OCI-LY7 (cell line): ENCODE results near the gene IPPK. TPM values are rescaled to one million over a fixed set of nuclear protein-coding genes. Genes with fewer than 3 reads are reported as not detected.

ENCODE experiments used
- BruUV-seq: library from RNA; stranded (reverse); fragments of 400-500 nt; replicated peaks from 2 replicates; lab custom pipeline; 2021; lab: Mats Ljungman, UMichigan
- CTCF ChIA-PET: fragments of 300-600 bp; sonication (Branson Sonifier 250); formaldehyde crosslinking; loops from one replicate; lab custom pipeline; 2022; ENCODE audit warnings: antibody characterized with exemption; ENCODE audit not compliant: unreplicated experiment; lab: Charles Lee
- POLR2A ChIA-PET: fragments of 300-600 bp; sonication (Branson Sonifier 250); formaldehyde crosslinking; loops from one replicate; lab custom pipeline; 2022; ENCODE audit warnings: antibody characterized with exemption; lab: Charles Lee
- DNase-seq: peaks from one replicate; pipeline ENCODE4 v3.0.0-alpha.2; 2015; ENCODE audit warnings: low spot score
- H2AFZ ChIP-seq: fragments of 200-600 bp; sonication (generic), shearing (Covaris generic); 2 replicates; pipeline ENCODE4 v1.6.1; 2014; ENCODE audit warnings: mild to moderate bottlenecking, antibody characterized with exemption, low read length, moderate library complexity
- H3K27ac ChIP-seq: fragments of 200-600 bp; sonication (generic); 2 replicates; pipeline ENCODE4 v1.5.1; 2014; ENCODE audit warnings: mixed run types, low read depth, mild to moderate bottlenecking, moderate library complexity, low read length, inconsistent platforms; ENCODE audit not compliant: poor library complexity, severe bottlenecking
- H3K36me3 ChIP-seq: fragments of 200-600 bp; sonication (generic); 2 replicates; pipeline ENCODE4 v1.6.1; 2014; ENCODE audit warnings: mild to moderate bottlenecking, antibody characterized with exemption, low read length, moderate library complexity, mixed read lengths; ENCODE audit not compliant: insufficient read depth
- H3K4me1 ChIP-seq: fragments of 200-600 bp; sonication (generic); 2 replicates; pipeline ENCODE4 v1.5.1; 2014; ENCODE audit warnings: mild to moderate bottlenecking, low read length; ENCODE audit not compliant: insufficient read depth, poor library complexity, severe bottlenecking
- H3K4me2 ChIP-seq: fragments of 200-600 bp; sonication (generic); 2 replicates; pipeline ENCODE4 v1.6.1; 2014; ENCODE audit warnings: mild to moderate bottlenecking, low read length
- H3K4me3 ChIP-seq: fragments of 200-600 bp; sonication (generic); 2 replicates; pipeline ENCODE4 v1.5.1; 2014; ENCODE audit warnings: mild to moderate bottlenecking, low read depth, low read length; ENCODE audit not compliant: poor library complexity, severe bottlenecking
- H3K79me2 ChIP-seq: fragments of 200-600 bp; sonication (generic); 2 replicates; pipeline ENCODE4 v1.6.1; 2016; ENCODE audit warnings: low read depth, mild to moderate bottlenecking, low read length, moderate library complexity, mixed read lengths; ENCODE audit not compliant: insufficient read depth
- H3K9me2 ChIP-seq: fragments of 200-600 bp; sonication (generic); 2 replicates; pipeline ENCODE4 v1.6.1; 2016; ENCODE audit warnings: mild to moderate bottlenecking, low read length, mixed read lengths; ENCODE audit not compliant: insufficient read depth
- H3K9me3 ChIP-seq: fragments of 200-600 bp; sonication (generic); 2 replicates; pipeline ENCODE4 v1.6.1; 2014; ENCODE audit warnings: mild to moderate bottlenecking, mixed run types, low read length, mixed read lengths
- H4K20me1 ChIP-seq: fragments of 200-600 bp; sonication (generic); 2 replicates; pipeline ENCODE4 v1.6.1; 2014; ENCODE audit warnings: mild to moderate bottlenecking, antibody characterized with exemption, low read length, moderate library complexity, mixed read lengths; ENCODE audit not compliant: insufficient read depth
- EZH2phosphoT487 ChIP-seq: fragments of 200-600 bp; sonication (generic); IDR thresholded peaks from 2 replicates; pipeline ENCODE4 v1.6.1; 2018; ENCODE audit warnings: low read depth, borderline replicate concordance, mild to moderate bottlenecking, mixed run types, antibody characterized with exemption, low read length, moderate library complexity, mixed read lengths
- intact Hi-C: fragments of 100-400 bp; cut with micrococcal nuclease; formaldehyde crosslinking; loops from one replicate; pipeline ENCODE4 v1.10.0; 2022; ENCODE audit not compliant: unreplicated experiment
- total RNA-seq, 2 experiments: library from RNA; depleted of rRNA in 1 of 2; stranded (reverse); fragments of >200 nt in 1 of 2; shearing (Covaris generic) in 1 of 2; gene quantifications; 2 replicates each; pipeline ENCODE4 v1.2.3, GENCODE V29; 2014 to 2022
- TF ChIP-seq, protein P1 (sequence below): fragments of 200-600 bp; sonication (generic); conservative IDR thresholded peaks from 2 replicates; pipeline ENCODE4 v1.5.1; 2014; ENCODE audit warnings: mild to moderate bottlenecking, antibody characterized with exemption, low read length, moderate library complexity, mixed read lengths

IPPK gene
- total RNA-seq, 2 experiments from 2014 or later = 10.3 to 12.7 TPM

DNA sequence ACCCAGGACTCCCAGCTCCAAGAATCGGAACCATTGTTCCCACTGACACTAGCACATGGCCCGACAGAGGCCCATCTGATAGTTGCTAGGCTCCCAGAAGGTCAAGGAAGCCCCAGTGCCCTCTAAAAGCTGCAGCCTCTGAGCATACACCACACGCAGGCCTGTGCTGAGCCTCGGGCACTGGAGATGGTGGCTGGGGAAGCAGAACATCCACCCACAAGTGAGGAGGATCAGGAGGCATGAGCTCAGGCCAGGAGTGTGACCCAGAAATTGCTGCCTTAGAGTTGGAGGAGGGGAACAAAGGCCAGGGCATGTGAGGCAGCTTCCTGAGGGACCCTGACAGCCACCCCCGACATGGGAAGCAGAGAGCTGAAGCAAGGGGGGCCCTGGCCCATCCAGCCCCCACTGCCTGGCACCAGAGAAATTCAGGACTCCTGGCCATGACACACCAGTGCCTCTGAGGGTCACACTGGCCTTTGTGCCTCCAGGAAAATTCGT lies 21.4 kb downstream of the IPPK start:
- H4K20me1 ChIP-seq = no peaks in the 10 kb centered on the region
- no peaks in the 10 kb centered on the region for H3K79me2 ChIP-seq
- BruUV-seq = no TSS peak
- intact Hi-C loops = no loop called here
- H3K4me2 ChIP-seq = no peak overlapping the region
- ChIA-PET CTCF (no interaction called here), POLR2A (no interaction called here)
- H3K4me3 ChIP-seq = no peak overlapping the region
- no peaks in the 10 kb centered on the region for H3K9me3 ChIP-seq
- H3K36me3 ChIP-seq = peaks cover 88% of the 10 kb centered on the region
- TF ChIP-seq, protein P1, sequence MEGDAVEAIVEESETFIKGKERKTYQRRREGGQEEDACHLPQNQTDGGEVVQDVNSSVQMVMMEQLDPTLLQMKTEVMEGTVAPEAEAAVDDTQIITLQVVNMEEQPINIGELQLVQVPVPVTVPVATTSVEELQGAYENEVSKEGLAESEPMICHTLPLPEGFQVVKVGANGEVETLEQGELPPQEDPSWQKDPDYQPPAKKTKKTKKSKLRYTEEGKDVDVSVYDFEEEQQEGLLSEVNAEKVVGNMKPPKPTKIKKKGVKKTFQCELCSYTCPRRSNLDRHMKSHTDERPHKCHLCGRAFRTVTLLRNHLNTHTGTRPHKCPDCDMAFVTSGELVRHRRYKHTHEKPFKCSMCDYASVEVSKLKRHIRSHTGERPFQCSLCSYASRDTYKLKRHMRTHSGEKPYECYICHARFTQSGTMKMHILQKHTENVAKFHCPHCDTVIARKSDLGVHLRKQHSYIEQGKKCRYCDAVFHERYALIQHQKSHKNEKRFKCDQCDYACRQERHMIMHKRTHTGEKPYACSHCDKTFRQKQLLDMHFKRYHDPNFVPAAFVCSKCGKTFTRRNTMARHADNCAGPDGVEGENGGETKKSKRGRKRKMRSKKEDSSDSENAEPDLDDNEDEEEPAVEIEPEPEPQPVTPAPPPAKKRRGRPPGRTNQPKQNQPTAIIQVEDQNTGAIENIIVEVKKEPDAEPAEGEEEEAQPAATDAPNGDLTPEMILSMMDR = no peak
- no peak for TF ChIP-seq EZH2phosphoT487
- no peaks in the 10 kb centered on the region for H3K9me2 ChIP-seq
- H2AFZ ChIP-seq = no peak overlapping the region
- no peak for DNase-seq
- H3K4me1 ChIP-seq = no peaks in the 10 kb centered on the region
- H3K27ac ChIP-seq = no peak overlapping the region

DNA sequence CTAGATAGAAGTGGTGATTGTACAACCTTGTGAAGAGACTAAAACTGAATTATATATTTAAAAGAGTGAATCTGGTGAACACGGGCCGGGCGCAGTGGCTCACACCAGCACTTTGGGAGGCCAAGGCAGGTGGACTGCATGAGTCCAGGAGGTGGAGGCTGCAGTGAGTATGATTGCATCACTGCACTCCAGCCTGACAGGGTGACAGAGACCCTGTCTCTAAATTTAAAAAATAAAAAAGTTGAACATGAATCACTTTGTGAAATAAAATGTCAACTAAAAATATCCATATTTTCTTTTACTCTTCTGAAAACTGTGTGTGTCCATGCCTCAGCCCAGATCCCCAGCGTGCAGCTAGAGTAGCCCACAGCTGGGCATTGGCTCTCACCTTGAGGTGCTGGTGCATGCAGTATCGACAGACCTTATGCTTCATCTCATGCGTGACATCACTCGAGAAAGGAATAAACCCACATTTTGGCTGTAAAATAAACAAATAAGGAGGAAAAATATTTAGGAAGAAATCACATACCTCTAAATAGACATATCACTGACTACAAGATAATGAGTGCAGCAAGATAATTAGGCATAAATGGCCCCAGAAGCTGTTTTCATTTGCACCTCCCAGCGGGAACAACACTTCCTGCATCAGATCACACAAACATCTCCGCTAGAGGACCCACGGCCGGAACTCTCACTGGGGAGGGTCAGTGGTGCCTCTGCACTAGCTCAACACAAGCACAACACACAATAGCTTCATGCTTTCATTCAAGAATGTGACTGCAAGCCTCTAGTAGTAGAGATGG lies 22.1 kb downstream of the IPPK start:
- no peak overlapping the region for H3K4me3 ChIP-seq
- ChIA-PET POLR2A (no interaction called here), CTCF (no interaction called here)
- H3K4me2 ChIP-seq = no peak overlapping the region
- peaks cover 89% of the 10 kb centered on the region for H3K36me3 ChIP-seq
- H4K20me1 ChIP-seq = no peaks in the 10 kb centered on the region
- no peaks in the 10 kb centered on the region for H3K79me2 ChIP-seq
- H3K9me2 ChIP-seq = no peaks in the 10 kb centered on the region
- no peak overlapping the region for H2AFZ ChIP-seq
- TF ChIP-seq, protein P1 = no peak
- no peak for TF ChIP-seq EZH2phosphoT487
- H3K9me3 ChIP-seq = no peaks in the 10 kb centered on the region
- no peak overlapping the region for H3K27ac ChIP-seq
- no peak for DNase-seq
- no peaks in the 10 kb centered on the region for H3K4me1 ChIP-seq
- intact Hi-C loops = no loop called here
- BruUV-seq = no TSS peak

DNA sequence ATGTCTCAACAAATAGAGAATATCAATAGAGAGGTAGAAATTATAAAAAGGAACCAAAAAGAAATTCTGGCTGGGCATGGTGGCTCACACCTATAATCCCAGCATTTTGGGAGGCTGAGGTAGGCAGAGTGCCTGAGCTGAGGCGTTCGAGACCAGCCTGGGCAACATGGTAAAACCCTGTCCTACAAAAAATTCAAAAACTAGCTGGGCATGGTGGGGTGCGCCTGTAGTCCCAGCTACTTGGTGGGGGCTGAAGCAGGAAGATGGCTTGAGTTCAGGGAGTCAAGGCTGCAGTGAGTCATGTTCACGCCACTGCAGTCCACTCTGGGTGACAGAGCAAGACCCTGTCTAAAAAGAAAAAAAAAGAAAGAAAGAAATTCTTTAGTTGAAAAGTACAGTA lies 24.9 kb downstream of the IPPK start:
- TF ChIP-seq, protein P1 = no peak
- TF ChIP-seq EZH2phosphoT487 = no peak
- ChIA-PET POLR2A (no interaction called here), CTCF (no interaction called here)
- no TSS peak for BruUV-seq
- Histone ChIP-seq H2AFZ (no peak overlapping the region), H3K9me3 (no peaks in the 10 kb centered on the region), H3K4me3 (no peak overlapping the region), H3K9me2 (no peaks in the 10 kb centered on the region), H3K4me2 (no peak overlapping the region), H3K4me1 (no peaks in the 10 kb centered on the region), H3K36me3 (peaks cover 84% of the 10 kb centered on the region), H3K79me2 (no peaks in the 10 kb centered on the region), H4K20me1 (no peaks in the 10 kb centered on the region), H3K27ac (no peak overlapping the region)
- DNase-seq = no peak
- intact Hi-C loops = no loop called here
